Limb (tissue), 2 donors: ENCODE results near the gene UTP3.
A peak's percentile ranks its signal among the peaks of the same experiment; 100 is the strongest.
"Not testable (repeated sequence)": the region's sequence is repeated elsewhere in the genome, so short reads cannot be mapped to it uniquely, and the experiment has no call there.

ENCODE experiments used
- DNase-seq, 2 donors: peaks; one replicate each; pipeline ENCODE4 v3.0.0-alpha.2; 2016; ENCODE audit errors: extremely low spot score in 2 of 2

Gene UTP3

GRCh38 chr4:70682142-70682541 lies 6.2 kb upstream of the UTP3 start:
- not testable (repeated sequence) for DNase-seq

DNA sequence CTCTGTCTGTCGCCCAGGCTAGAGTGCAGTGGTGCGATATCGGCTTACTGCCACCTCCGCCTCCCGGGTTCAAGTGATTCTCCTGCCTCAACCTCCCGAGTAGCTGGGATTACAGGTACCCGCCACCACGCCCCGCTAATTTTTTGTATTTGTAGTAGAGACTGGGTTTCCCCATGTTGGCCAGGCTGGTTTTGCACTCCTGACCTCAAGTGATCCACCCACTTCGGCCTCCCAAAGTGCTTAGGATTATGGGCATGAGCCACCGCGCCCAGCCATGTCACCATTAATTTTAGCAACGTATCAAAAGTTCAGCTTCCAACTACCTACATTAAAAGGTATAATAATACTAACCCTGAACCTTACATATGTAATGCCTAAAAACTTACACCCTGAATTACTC lies 940 bp upstream of the UTP3 start:
- no peak for DNase-seq

GRCh38 chr4:70688795-70689231 lies 481 bp downstream of the UTP3 start:
- no peak for DNase-seq

- no peak for DNase-seq
Observed at GRCh38 chr4:70691661-70692060, 3.3 kb downstream of the UTP3 start.

GRCh38 chr4:70694633-70695032 lies 6.3 kb downstream of the UTP3 start:
- DNase-seq, result not testable (repeated sequence)

GRCh38 chr4:70698435-70698834 lies 10.1 kb downstream of the UTP3 start:
- DNase-seq, result not testable (repeated sequence)

DNA sequence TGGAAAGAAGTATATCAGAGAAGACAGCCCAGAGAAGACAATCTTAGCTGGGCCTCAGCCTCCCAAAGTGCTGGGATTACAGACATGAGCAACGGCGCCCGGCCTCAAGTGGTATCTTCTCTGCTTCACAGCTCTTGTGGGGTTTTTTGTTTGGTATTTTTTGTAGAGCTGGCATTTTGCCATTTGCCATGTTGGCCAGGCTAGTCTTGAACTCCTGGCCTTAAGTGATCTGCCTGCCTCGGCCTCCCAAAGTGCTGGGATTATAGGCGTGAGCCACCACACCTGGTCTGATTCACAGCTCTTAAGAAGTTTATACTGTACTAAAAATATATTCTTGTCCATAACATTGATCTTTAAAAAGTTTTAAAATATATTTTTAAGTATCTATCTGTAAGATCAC lies 12.4 kb downstream of the UTP3 start:
- DNase-seq, result no peak

GRCh38 chr4:70701271-70701670 lies 12.9 kb downstream of the UTP3 start:
- DNase-seq, result no peak

DNA sequence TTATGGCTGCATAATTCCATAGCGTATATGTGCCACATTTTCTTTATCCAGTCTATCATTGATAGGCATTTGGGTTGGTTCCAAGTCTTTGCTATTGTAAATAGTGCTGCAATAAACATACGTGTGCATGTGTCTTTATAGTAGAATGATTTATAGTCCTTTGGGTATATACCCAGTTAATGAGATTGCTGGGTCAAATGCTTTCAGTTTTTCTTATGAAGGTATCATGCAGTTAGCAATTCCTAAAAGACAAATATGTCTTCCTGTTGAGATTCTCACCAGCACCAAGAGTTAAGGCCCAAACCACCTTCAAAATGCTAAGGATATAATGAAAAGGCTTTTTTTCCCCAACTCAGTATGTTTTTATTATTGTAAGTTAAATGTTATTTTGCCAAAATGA lies 14.3 kb downstream of the UTP3 start:
- DNase-seq, result not testable (repeated sequence)

DNA sequence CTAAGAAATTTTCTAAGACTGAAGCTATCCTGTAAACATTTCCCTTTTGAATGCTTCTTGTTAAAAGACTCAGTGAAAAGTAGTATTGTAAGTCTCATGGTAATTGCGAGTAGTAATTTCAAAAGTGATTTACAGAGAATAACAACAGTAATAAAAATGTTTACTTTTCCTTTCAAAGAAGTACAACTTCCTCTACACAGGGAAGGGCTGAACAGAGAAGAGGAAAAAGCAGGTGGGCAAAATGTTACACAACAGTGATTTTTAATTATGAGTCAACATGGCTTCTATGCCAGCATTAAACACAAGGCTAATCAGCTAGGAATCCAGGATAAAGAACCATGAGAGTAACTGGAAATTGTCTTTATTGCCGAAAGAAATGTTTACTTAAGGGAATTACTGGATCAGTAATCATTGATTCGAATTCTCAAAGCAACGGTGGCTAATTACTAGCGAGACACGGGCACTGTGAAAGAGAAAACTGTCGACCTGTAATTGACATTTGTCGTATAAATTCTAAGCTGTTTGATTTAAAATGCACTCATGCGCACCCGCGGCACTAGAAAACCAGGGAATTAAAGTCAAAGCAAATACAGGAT lies 15.4 kb downstream of the UTP3 start:
- DNase-seq, result no peak

- peak; percentile 79 to 92 for DNase-seq
Observed at GRCh38 chr4:70704215-70704930, 16.0 kb downstream of the UTP3 start.

DNA sequence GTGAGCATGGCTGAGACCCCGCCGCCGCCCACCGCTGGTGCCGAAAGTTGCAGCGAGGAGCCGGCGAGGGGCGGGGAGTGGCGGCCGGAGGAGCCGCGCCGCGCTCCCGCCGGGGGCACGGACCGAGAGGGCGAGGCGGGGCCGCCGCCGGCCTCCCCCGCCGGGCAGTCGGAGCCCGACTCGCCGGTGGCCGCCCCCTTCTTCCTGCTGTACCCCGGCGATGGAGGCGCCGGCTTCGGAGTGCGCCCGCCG lies 16.5 kb downstream of the UTP3 start:
- no peak for DNase-seq

- peak; percentile 66 to 83 for DNase-seq
Observed at GRCh38 chr4:70705183-70706043, 17.1 kb downstream of the UTP3 start.

- DNase-seq, result no peak
Observed at GRCh38 chr4:70706044-70706461, 17.7 kb downstream of the UTP3 start.

- no peak for DNase-seq
Observed at GRCh38 chr4:70706516-70706915, 18.2 kb downstream of the UTP3 start.

- DNase-seq, result no peak
Observed at GRCh38 chr4:70709611-70710205, 21.4 kb downstream of the UTP3 start.

GRCh38 chr4:70711599-70711998 lies 23.3 kb downstream of the UTP3 start:
- DNase-seq, result no peak

DNA sequence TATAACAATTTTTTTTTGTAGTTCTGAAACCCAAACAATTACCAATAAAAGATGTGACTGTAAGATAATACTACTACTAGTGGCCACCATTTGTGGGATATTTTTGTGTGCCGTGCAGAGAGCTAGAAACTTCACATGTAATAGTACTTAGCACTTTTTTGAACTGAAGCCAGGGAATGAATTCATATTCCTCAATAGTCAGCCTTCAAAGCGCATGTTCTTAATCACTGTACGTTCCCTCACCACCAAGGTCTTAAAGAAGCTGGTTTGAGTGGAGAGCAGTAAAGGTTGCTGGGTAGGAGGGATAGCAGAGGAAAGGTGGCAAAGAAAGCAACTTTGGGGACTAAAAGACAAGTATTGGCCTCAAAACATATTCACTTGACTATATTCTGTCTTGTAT lies 23.8 kb downstream of the UTP3 start:
- no peak for DNase-seq

DNA sequence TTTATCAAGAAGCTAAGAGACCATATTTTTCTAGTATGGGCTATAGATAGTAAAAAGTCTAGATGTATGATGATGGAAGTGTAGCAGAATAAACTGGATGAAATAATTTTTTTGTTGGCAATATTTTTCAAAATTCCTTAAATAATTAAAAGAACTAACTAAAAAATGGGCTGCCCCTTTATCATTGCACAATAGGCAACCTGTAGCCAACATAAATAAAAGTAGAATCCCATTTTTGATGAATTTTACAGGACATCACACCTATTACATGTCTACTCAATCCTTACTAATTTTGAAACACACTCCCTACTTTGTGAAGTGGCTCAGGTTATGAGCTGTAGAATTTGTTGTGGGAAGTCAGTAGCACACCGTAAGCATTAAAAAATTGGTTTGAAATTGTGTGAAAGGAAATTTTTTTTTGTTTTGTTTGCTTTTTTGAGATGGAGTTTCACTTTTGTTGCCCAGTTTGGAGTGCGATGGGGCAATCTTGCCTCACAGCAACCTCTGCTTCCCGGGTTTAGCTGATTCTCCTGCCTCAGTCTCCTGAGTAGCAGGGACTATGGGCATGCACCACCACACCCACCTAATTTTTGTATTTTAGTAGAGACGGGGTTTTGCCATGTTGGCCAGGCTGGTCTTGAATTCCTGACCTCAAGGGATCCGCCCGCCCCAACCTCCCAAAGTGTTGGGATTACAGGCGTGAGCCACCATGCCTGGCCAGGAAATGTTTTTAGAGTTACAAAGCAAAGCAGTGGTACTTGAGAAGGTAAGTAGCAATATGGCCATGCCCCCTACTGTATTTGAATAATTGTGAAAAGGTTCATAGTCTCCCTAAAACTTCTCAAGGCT lies 24.5 kb downstream of the UTP3 start:
- no peak for DNase-seq

DNA sequence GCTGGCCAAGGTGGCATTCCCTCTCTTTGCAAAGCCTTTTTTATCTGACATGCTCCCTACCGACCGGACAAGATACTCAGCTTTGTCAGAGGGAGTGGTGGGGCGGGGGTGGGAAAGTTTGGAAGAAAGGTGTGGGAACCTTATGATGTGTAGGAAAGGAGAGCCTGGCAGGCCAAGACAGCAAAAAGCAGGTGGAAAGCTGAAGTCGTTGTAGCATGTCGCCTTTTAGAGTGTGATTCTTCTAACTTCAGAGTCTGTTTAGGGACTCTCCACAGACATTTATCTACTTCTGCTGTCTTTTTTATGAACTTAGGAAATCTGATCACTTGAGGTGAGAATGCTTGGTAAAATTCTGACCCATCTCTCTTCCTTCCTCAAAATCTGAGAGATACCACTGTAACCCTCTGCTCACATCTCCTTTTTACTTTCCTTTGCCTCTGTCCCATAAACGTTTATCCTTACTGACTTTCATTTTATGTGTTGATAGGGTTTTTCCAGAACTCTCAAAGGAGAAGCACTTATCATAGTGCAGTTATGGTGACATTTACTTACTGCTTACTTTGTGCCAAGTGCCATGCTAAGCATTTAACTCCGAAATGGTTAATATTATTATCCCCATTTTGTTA lies 25.2 kb downstream of the UTP3 start:
- DNase-seq, result no peak
